BLaER1 (cell line): ENCODE measurements around the gene SLC22A23.

Experiments
- H3K27ac ChIP-seq: shearing (Covaris generic); formaldehyde crosslinking; 2 replicates; pipeline ENCODE4 v1.8.1; 2022
- H3K27me3 ChIP-seq: shearing (Covaris generic); formaldehyde crosslinking; 2 replicates; pipeline ENCODE4 v1.8.1; 2022
- H3K36me3 ChIP-seq: shearing (Covaris generic); formaldehyde crosslinking; 2 replicates; pipeline ENCODE4 v1.8.1; 2022
- H3K4me1 ChIP-seq: shearing (Covaris generic); formaldehyde crosslinking; 2 replicates; pipeline ENCODE4 v1.8.1; 2022
- H3K4me2 ChIP-seq: shearing (Covaris generic); formaldehyde crosslinking; 2 replicates; pipeline ENCODE4 v1.8.1; 2022
- H3K4me3 ChIP-seq: shearing (Covaris generic); formaldehyde crosslinking; 2 replicates; pipeline ENCODE4 v1.8.1; 2022
- H3K9ac ChIP-seq: shearing (Covaris generic); formaldehyde crosslinking; 2 replicates; pipeline ENCODE4 v1.8.1; 2022
- H3K9me3 ChIP-seq: shearing (Covaris generic); formaldehyde crosslinking; 2 replicates; pipeline ENCODE4 v1.8.1; 2022
- H4K20me1 ChIP-seq: shearing (Covaris generic); formaldehyde crosslinking; 2 replicates; pipeline ENCODE4 v1.8.1; 2022
- Cebpa-rat ChIP-seq: shearing (Covaris generic); IDR thresholded peaks from 2 replicates; pipeline ENCODE4 v1.8.1; 2022

SLC22A23 gene, protein sequence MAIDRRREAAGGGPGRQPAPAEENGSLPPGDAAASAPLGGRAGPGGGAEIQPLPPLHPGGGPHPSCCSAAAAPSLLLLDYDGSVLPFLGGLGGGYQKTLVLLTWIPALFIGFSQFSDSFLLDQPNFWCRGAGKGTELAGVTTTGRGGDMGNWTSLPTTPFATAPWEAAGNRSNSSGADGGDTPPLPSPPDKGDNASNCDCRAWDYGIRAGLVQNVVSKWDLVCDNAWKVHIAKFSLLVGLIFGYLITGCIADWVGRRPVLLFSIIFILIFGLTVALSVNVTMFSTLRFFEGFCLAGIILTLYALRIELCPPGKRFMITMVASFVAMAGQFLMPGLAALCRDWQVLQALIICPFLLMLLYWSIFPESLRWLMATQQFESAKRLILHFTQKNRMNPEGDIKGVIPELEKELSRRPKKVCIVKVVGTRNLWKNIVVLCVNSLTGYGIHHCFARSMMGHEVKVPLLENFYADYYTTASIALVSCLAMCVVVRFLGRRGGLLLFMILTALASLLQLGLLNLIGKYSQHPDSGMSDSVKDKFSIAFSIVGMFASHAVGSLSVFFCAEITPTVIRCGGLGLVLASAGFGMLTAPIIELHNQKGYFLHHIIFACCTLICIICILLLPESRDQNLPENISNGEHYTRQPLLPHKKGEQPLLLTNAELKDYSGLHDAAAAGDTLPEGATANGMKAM

DNA sequence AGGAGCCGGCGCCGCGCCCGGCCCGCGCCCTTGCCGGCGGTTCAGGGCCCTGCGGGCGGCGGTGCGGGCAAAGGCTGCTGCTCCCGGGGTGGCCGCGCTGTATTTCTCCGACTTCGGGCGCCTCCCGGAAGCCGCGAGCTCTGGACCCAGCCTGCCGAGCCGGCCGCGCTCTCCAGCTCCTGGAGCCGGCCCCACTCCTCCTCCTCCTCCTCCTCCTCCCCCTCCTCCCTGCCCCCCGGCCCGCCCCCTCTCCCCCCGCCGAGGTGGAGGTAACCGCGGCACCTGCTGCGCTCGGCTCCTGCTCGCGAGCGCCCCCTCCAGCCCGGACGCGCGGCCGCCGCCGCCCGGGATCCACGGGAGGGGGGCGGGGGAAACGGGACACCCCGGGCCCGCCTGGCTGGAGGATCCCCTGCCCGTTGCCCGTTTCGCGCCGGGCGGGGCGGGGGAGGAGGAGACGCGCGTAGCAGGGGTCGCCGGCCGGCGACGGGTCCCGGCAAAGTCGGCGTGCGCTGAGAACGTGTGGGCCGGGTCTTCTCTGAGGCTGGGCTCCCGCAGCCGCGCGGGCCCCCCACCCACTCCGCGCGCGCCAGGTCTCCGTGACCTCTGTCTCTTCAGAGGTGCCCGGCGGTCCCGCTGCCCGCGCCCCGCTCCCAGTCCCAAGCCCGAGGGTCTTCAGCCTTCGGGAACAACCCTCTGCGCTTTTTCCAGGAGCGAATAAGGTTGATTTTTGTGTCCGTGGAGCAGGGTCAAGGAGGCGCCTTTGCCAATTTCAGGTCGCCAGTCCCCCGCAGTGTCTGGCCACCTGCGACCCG is at the start of gene SLC22A23:
Gene SLC22A23 (minus strand): TSS at position 153 of the 812 bp plus-strand sequence. CDS start 491 bp downstream, outside the sequence.
- Histone ChIP-seq H3K27me3 (peaks cover 60% of the 10 kb centered on the region), H3K4me1 (peaks cover 29% of the 10 kb centered on the region), H3K36me3 (no peaks in the 10 kb centered on the region), H3K9me3 (no peaks in the 10 kb centered on the region), H3K27ac (peak within 1 kb of the TSS; percentile 22; the same call in 1 of the 2 replicates), H3K9ac (peak within 1 kb of the TSS; percentile 69), H4K20me1 (peaks cover 32% of the 10 kb centered on the region), H3K4me2 (peak within 1 kb of the TSS; percentile 100), H3K4me3 (peak within 1 kb of the TSS; percentile 80)
- TF ChIP-seq Cebpa-rat = no peak

DNA sequence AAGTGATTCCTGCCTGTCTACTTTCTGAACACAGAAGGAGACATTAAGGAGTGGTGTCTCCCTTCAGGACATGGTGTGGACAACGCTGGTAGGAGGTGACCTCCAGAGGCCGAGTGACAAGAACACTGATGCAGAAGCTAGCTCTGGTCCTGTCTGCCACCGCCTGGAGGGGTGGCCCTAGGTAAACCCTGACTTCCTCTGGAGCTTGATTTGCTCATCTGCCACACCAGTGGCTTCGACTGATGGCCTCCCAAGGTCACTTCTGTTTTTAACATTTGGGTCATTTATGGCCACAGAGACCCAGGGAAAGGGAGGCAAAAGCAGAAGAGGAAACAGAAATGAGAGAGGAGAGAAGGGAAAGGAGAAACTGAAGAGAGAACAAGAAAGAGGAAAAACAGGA is 49.4 kb upstream of the SLC22A23 start:
- Histone ChIP-seq H3K4me3 (no peak overlapping the region), H3K36me3 (no peaks in the 10 kb centered on the region), H3K4me1 (no peaks in the 10 kb centered on the region), H3K9me3 (0 out of 2 replicates have a peak, but pooled peaks cover 7% of the 10 kb centered on the region), H3K9ac (no peak overlapping the region), H3K27me3 (no peaks in the 10 kb centered on the region), H3K4me2 (no peak overlapping the region), H3K27ac (no peak overlapping the region), H4K20me1 (no peaks in the 10 kb centered on the region)
- no peak for TF ChIP-seq Cebpa-rat

- Histone ChIP-seq H3K9me3 (0 out of 2 replicates have a peak, but pooled peaks cover 7% of the 10 kb centered on the region), H3K4me2 (no peak overlapping the region), H3K36me3 (no peaks in the 10 kb centered on the region), H3K27me3 (no peaks in the 10 kb centered on the region), H3K4me3 (no peak overlapping the region), H3K9ac (no peak overlapping the region), H3K4me1 (no peaks in the 10 kb centered on the region), H4K20me1 (no peaks in the 10 kb centered on the region), H3K27ac (no peak overlapping the region)
- no peak for TF ChIP-seq Cebpa-rat
Measured at GRCh38 chr6:3504938-3505805, 48.3 kb upstream of the SLC22A23 start.

DNA sequence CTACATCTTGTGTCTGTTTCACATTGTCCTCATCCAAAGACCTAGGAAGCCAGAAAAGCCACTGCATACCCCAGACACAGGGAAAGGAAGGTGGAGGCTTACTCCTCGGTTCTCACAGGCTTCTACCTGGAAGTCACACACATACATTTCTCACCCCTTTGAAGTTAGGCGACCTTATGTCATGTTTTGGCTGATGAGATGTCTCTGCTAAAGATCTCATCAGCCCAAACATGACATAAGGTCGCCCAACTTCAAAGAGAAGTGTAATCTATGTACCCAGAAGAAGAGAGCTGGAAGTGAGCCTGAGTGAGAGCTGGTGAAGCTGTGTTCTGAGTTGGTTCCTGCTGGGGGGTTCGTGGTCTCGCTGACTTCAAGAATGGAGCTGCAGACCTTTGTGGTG is 47.5 kb upstream of the SLC22A23 start:
- H3K4me2 ChIP-seq = no peak overlapping the region
- H4K20me1 ChIP-seq = no peaks in the 10 kb centered on the region
- 0 out of 2 replicates have a peak, but pooled peaks cover 7% of the 10 kb centered on the region for H3K9me3 ChIP-seq
- H3K4me3 ChIP-seq = no peak overlapping the region
- H3K9ac ChIP-seq = no peak overlapping the region
- no peak overlapping the region for H3K27ac ChIP-seq
- no peaks in the 10 kb centered on the region for H3K4me1 ChIP-seq
- TF ChIP-seq Cebpa-rat = no peak
- H3K36me3 ChIP-seq = no peaks in the 10 kb centered on the region
- H3K27me3 ChIP-seq = no peaks in the 10 kb centered on the region

- Histone ChIP-seq H3K4me2 (no peak overlapping the region), H3K4me3 (no peak overlapping the region), H3K36me3 (no peaks in the 10 kb centered on the region), H3K9me3 (0 out of 2 replicates have a peak, but pooled peaks cover 7% of the 10 kb centered on the region), H3K4me1 (no peaks in the 10 kb centered on the region), H3K9ac (no peak overlapping the region), H3K27ac (no peak overlapping the region), H4K20me1 (no peaks in the 10 kb centered on the region), H3K27me3 (no peaks in the 10 kb centered on the region)
- TF ChIP-seq Cebpa-rat = no peak
Measured at GRCh38 chr6:3501826-3502500, 45.1 kb upstream of the SLC22A23 start.

DNA sequence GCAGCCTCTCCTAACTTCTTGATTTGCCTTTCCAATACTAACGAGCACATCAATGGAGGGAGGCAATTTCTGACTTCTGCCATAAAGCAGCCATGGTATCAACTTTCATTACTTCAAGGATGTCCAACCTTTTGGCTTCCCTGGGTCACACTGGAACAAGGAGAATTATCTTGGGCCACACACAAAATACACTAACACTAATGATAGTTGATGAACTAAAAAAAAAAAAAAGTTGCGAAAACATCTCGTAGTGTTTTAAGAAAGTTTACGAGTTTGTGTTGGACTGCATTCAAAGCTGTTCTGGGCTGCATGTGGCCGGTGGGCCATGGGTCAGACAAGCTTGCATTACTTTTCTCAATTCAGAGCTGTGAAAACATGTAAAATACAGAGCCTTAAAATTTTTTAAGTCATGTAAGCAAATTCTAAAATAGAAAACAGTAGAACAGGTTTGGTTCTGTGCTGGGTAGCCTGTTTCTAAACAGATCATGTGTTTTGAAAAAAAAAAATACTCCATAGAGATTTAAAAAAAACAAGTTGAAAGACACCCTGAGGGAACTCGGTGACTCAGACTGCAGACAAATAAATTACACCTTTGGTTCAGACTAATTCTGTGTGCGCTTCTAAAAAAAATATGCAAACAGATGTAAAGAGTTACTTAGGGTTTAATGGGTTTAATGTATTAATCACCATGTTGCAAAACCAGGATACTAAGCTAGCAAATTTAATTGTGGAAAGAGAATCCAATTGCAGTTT is 43.6 kb upstream of the SLC22A23 start:
- no peak overlapping the region for H3K4me2 ChIP-seq
- no peaks in the 10 kb centered on the region for H4K20me1 ChIP-seq
- no peaks in the 10 kb centered on the region for H3K27me3 ChIP-seq
- H3K4me1 ChIP-seq = no peaks in the 10 kb centered on the region
- 0 out of 2 replicates have a peak, but pooled peaks cover 6% of the 10 kb centered on the region for H3K9me3 ChIP-seq
- no peak overlapping the region for H3K4me3 ChIP-seq
- TF ChIP-seq Cebpa-rat = no peak
- no peak overlapping the region for H3K27ac ChIP-seq
- H3K36me3 ChIP-seq = no peaks in the 10 kb centered on the region
- no peak overlapping the region for H3K9ac ChIP-seq

GRCh38 chr6:3499603-3500002 is 42.8 kb upstream of the SLC22A23 start:
- Histone ChIP-seq H3K9me3 (no peaks in the 10 kb centered on the region), H3K36me3 (no peaks in the 10 kb centered on the region), H3K4me3 (no peak overlapping the region), H3K27ac (no peak overlapping the region), H3K27me3 (no peaks in the 10 kb centered on the region), H4K20me1 (no peaks in the 10 kb centered on the region), H3K9ac (no peak overlapping the region), H3K4me1 (no peaks in the 10 kb centered on the region), H3K4me2 (no peak overlapping the region)
- TF ChIP-seq Cebpa-rat = no peak

GRCh38 chr6:3496395-3496794 is 39.5 kb upstream of the SLC22A23 start:
- H3K9ac ChIP-seq = no peak overlapping the region
- H4K20me1 ChIP-seq = no peaks in the 10 kb centered on the region
- no peak overlapping the region for H3K4me2 ChIP-seq
- H3K4me1 ChIP-seq = no peaks in the 10 kb centered on the region
- no peaks in the 10 kb centered on the region for H3K27me3 ChIP-seq
- TF ChIP-seq Cebpa-rat = no peak
- H3K4me3 ChIP-seq = no peak overlapping the region
- H3K27ac ChIP-seq = no peak overlapping the region
- no peaks in the 10 kb centered on the region for H3K36me3 ChIP-seq
- no peaks in the 10 kb centered on the region for H3K9me3 ChIP-seq
